DND-41 (cell line): ENCODE data around the gene SH3GL3.

Experiments
- ATAC-seq: fragments of 200-7000 bp; cut with Tn5 transposase; 3 replicates; pipeline ENCODE4 v1.9.1; 2021; ENCODE audit warnings: low read depth; ENCODE audit not compliant: insufficient read depth
- DNase-seq: peaks from one replicate; pipeline ENCODE4 v3.0.0-alpha.2; 2020
- H2AFZ ChIP-seq: 2 replicates; pipeline ENCODE4 v1.6.0; 2012; ENCODE audit warnings: low read depth, low read length
- H3K27ac ChIP-seq: 2 replicates; pipeline ENCODE4 v1.5.1; 2012; ENCODE audit warnings: low read length, inconsistent platforms
- H3K27me3 ChIP-seq: fragments of 200-600 bp; sonication (generic); 2 replicates; pipeline ENCODE4 v1.6.0; 2012; ENCODE audit warnings: low read length, mild to moderate bottlenecking, inconsistent platforms; ENCODE audit not compliant: insufficient read depth, poor library complexity
- H3K36me3 ChIP-seq: 2 replicates; pipeline ENCODE4 v1.5.1; 2012; ENCODE audit warnings: low read length, inconsistent platforms; ENCODE audit not compliant: insufficient read depth
- H3K4me1 ChIP-seq: 2 replicates; pipeline ENCODE4 v1.5.1; 2012; ENCODE audit warnings: mild to moderate bottlenecking, low read length; ENCODE audit not compliant: insufficient read depth
- H3K4me2 ChIP-seq: 2 replicates; pipeline ENCODE4 v1.6.0; 2012; ENCODE audit warnings: mild to moderate bottlenecking, moderate library complexity, low read length, inconsistent platforms; ENCODE audit not compliant: insufficient read depth
- H3K4me3 ChIP-seq, 2 experiments: fragments of 200-600 bp in 1 of 2; shearing (Covaris generic) in 1 of 2; 2 replicates each; pipeline ENCODE4 v1.5.1; 2012 to 2016; ENCODE audit warnings: inconsistent platforms in 2 of 2, low read length in 2 of 2, mild to moderate bottlenecking in 2 of 2, low read depth in 1 of 2, moderate library complexity in 1 of 2
- H3K79me2 ChIP-seq: 2 replicates; pipeline ENCODE4 v1.6.0; 2012; ENCODE audit warnings: low read length, inconsistent platforms; ENCODE audit not compliant: insufficient read depth
- H3K9ac ChIP-seq: 2 replicates; pipeline ENCODE4 v1.6.0; 2012; ENCODE audit warnings: low read depth, mild to moderate bottlenecking, inconsistent platforms, low read length, moderate library complexity
- H3K9me3 ChIP-seq: 2 replicates; pipeline ENCODE4 v1.5.1; 2012; ENCODE audit warnings: low read length, moderate library complexity, mild to moderate bottlenecking, inconsistent platforms; ENCODE audit not compliant: insufficient read depth, severe bottlenecking
- H4K20me1 ChIP-seq: 2 replicates; pipeline ENCODE4 v1.6.0; 2012; ENCODE audit warnings: low read length; ENCODE audit not compliant: insufficient read depth
- CTCF ChIP-seq: IDR thresholded peaks from 2 replicates; pipeline ENCODE4 v1.5.1; 2012; ENCODE audit warnings: borderline replicate concordance, low read length, moderate library complexity, mild to moderate bottlenecking; ENCODE audit not compliant: poor library complexity, severe bottlenecking; ENCODE audit errors: extremely low read depth
- EZH2 ChIP-seq: IDR thresholded peaks from 3 replicates; pipeline ENCODE4 v1.6.1; 2012; ENCODE audit warnings: borderline replicate concordance, low read depth, mild to moderate bottlenecking, moderate library complexity, low read length, inconsistent platforms; ENCODE audit not compliant: severe bottlenecking

SH3GL3 gene

GRCh38 chr15:83616840-83617239 lies 169.7 kb downstream of the SH3GL3 start:
- no peaks in the 10 kb centered on the region for H3K9me3 ChIP-seq
- no peaks in the 10 kb centered on the region for H3K79me2 ChIP-seq
- H2AFZ ChIP-seq = no peak overlapping the region
- H3K4me1 ChIP-seq = no peaks in the 10 kb centered on the region
- no peak for DNase-seq
- H3K27ac ChIP-seq = no peak overlapping the region
- H3K9ac ChIP-seq = no peak overlapping the region
- H3K36me3 ChIP-seq = no peaks in the 10 kb centered on the region
- H3K27me3 ChIP-seq = peaks cover under 1% of the 10 kb centered on the region
- H3K4me2 ChIP-seq = no peak overlapping the region
- no peak overlapping the region for H3K4me3 ChIP-seq
- ATAC-seq = no peak
- TF ChIP-seq EZH2 = no peak
- TF ChIP-seq CTCF = no peak
- H4K20me1 ChIP-seq = no peaks in the 10 kb centered on the region

GRCh38 chr15:83626171-83626802 lies 179.1 kb downstream of the SH3GL3 start:
- H4K20me1 ChIP-seq = no peaks in the 10 kb centered on the region
- no peaks in the 10 kb centered on the region for H3K4me1 ChIP-seq
- H2AFZ ChIP-seq = no peak overlapping the region
- ATAC-seq = no peak
- no peak overlapping the region for H3K9ac ChIP-seq
- no peak for DNase-seq
- no peak overlapping the region for H3K4me2 ChIP-seq
- no peaks in the 10 kb centered on the region for H3K36me3 ChIP-seq
- no peaks in the 10 kb centered on the region for H3K9me3 ChIP-seq
- no peak overlapping the region for H3K27ac ChIP-seq
- H3K27me3 ChIP-seq = peaks cover 7% of the 10 kb centered on the region
- no peak for TF ChIP-seq EZH2
- no peak for TF ChIP-seq CTCF
- no peaks in the 10 kb centered on the region for H3K79me2 ChIP-seq
- no peak overlapping the region for H3K4me3 ChIP-seq

GRCh38 chr15:83631534-83631933 lies 184.4 kb downstream of the SH3GL3 start:
- Histone ChIP-seq H3K79me2 (no peaks in the 10 kb centered on the region), H3K36me3 (no peaks in the 10 kb centered on the region), H3K27ac (no peak overlapping the region), H3K9ac (no peak overlapping the region), H4K20me1 (no peaks in the 10 kb centered on the region), H3K27me3 (no peaks in the 10 kb centered on the region), H3K4me1 (no peaks in the 10 kb centered on the region), H3K9me3 (no peaks in the 10 kb centered on the region), H3K4me3 (no peak overlapping the region), H2AFZ (no peak overlapping the region), H3K4me2 (no peak overlapping the region)
- TF ChIP-seq CTCF (no peak), EZH2 (no peak)
- DNase-seq (no peak), ATAC-seq (no peak)
